Measurements from ENCODE around the gene CHCHD4. TPM values are rescaled to one million over a fixed set of nuclear protein-coding genes. Genes with fewer than 3 reads are reported as not detected.

The CHCHD4 gene
- total and polyA plus RNA-seq, 2 experiments from 2014 or later = 31.1 to 39.2 TPM

DNA sequence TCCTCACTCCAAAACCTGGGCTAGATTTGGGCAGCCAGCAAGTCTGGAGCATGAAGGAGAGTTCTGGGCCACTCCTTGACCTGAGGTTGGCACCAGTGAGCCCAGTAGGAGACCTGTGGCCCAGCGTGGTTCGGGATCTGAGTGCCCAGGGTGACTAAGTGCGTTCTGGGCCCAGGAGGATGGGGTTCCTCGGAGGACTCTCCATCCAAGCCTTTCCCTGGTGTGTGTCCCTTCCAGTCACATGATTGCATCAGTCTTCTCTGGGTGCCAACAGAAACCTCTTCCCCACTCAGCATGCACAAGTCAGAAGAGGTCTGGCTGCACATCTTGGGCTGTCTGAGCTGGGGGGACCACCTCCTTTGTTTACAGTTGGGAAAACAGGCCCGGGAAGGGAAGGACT is 15.1 kb upstream of the CHCHD4 start:
- TF ChIP-seq CTCF (conservative IDR thresholded peaks at IDR 0.05; ENCODE audit: low read depth in 2 of 2) = no peak
- no peak for TF ChIP-seq EZH2phosphoT487 (IDR thresholded peaks at IDR 0.05; ENCODE audit: unreplicated experiment)
- no peak for TF ChIP-seq ZNF462 (CRISPR knock-in tag; IDR thresholded peaks at IDR 0.05)
- no peak for TF ChIP-seq NANOG (IDR thresholded peaks at IDR 0.05; ENCODE audit: borderline replicate concordance)
- TF ChIP-seq EZH2 (IDR thresholded peaks at IDR 0.05; ENCODE audit: low read depth, unreplicated experiment) = no peak
- no peak for TF ChIP-seq STAT1 (IDR thresholded peaks at IDR 0.05; ENCODE audit: unreplicated experiment)
- TF ChIP-seq CREB1 (CRISPR knock-in tag; IDR thresholded peaks at IDR 0.05; ENCODE audit: low read depth) = no peak
- TF ChIP-seq JUNB (IDR thresholded peaks at IDR 0.05; ENCODE audit: unreplicated experiment) = no peak
- TF ChIP-seq ZNF331 (CRISPR knock-in tag; IDR thresholded peaks at IDR 0.05; ENCODE audit: low read depth) = no peak
- TF ChIP-seq REST (IDR thresholded peaks at IDR 0.05; ENCODE audit: unreplicated experiment) = no peak
- TF ChIP-seq, protein P1, sequence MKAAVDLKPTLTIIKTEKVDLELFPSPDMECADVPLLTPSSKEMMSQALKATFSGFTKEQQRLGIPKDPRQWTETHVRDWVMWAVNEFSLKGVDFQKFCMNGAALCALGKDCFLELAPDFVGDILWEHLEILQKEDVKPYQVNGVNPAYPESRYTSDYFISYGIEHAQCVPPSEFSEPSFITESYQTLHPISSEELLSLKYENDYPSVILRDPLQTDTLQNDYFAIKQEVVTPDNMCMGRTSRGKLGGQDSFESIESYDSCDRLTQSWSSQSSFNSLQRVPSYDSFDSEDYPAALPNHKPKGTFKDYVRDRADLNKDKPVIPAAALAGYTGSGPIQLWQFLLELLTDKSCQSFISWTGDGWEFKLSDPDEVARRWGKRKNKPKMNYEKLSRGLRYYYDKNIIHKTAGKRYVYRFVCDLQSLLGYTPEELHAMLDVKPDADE (IDR thresholded peaks at IDR 0.05) = no peak
- TF ChIP-seq POLR2AphosphoS5 (IDR thresholded peaks at IDR 0.05; ENCODE audit: low read depth) = no peak
- no peak for TF ChIP-seq ZNF114 (CRISPR knock-in tag; IDR thresholded peaks at IDR 0.05)
- Histone ChIP-seq H3K4me3 (no peak overlapping the region), H3K9me2 (ENCODE audit: insufficient read depth) (no peaks in the 10 kb centered on the region), H4K20me1 (replicated peaks; ENCODE audit: insufficient read depth) (no peaks in the 10 kb centered on the region), H2AFZ (no peak overlapping the region), H3K36me3 (ENCODE audit: insufficient read depth) (peaks cover 4% of the 10 kb centered on the region), H3K27me3 (ENCODE audit: insufficient read depth) (no peaks in the 10 kb centered on the region), H3K79me2 (replicated peaks; ENCODE audit: insufficient read depth) (no peaks in the 10 kb centered on the region), H3F3A (replicated peaks; ENCODE audit: low read depth) (no peaks in the 10 kb centered on the region), H3K4me2 (no peak overlapping the region), H3K4me1 (ENCODE audit: insufficient read depth) (0 out of 2 replicates have a peak, but pooled peaks cover 4% of the 10 kb centered on the region), H3K27ac (ENCODE audit: low read depth) (no peak overlapping the region)
- Mint-ChIP-seq H3K9me3 (no peaks in the 10 kb centered on the region), H3K27ac (no peak overlapping the region), H3K4me3 (no peak overlapping the region), H3K4me1 (peaks cover 5% of the 10 kb centered on the region), H3K36me3 (ENCODE audit: low read depth) (peaks cover 41% of the 10 kb centered on the region), H3K27me3 (ENCODE audit: insufficient read depth, low read depth, poor library complexity) (peaks cover 6% of the 10 kb centered on the region)
- DNase-seq (ENCODE audit: low spot score) (no peak), ATAC-seq (no peak)

Measured in GM23338 (cell line).